GM12892 (cell line): Measurements from ENCODE around the gene CDH13.

ENCODE experiments used
- POLR2A ChIP-seq: IDR thresholded peaks from 2 replicates; pipeline ENCODE4 v1.6.1; 2011; ENCODE audit warnings: low read depth, low read length, control low read depth
- POLR2AphosphoS5 ChIP-seq: IDR thresholded peaks from 2 replicates; pipeline ENCODE4 v1.6.1; 2011; ENCODE audit warnings: low read depth, low read length, control low read depth
- TAF1 ChIP-seq: IDR thresholded peaks from 2 replicates; pipeline ENCODE4 v1.6.1; 2011; ENCODE audit warnings: low read depth, mild to moderate bottlenecking, control low read depth, low read length, borderline replicate concordance

DNA sequence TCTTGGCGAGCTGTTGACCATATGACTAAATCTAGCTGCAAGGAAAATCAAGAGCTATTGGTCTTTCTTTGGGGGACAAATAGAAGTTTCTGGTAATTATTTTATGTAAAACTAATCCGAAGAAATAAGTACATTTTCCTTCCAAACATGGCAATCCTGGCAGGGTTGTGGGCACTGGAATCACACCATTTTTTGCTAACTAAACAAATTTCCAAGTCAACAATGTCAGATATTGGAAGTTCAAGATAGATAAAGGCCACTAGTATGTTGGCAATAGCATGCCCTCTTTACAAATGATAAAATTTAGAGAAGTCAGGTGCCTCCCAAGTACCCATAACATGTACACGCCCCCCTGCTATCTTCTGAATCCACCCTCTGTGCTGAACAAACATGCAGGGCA, 330.4 kb downstream of the CDH13 start:
- TF ChIP-seq POLR2AphosphoS5: no peak
- no peak for TF ChIP-seq POLR2A
- TF ChIP-seq TAF1: no peak
